UCSD-AML1 (cell line): ENCODE results near the gene SCAPER.

Experiments used
- DNase-seq: peaks from one replicate; lab custom pipeline; 2025; ENCODE audit not compliant: unreplicated experiment; lab: John Stamatoyannopoulos, UW

The SCAPER gene

GRCh38 chr15:76678766-76679165 lies 226.4 kb downstream of the SCAPER start:
- DNase-seq, result no peak

DNA sequence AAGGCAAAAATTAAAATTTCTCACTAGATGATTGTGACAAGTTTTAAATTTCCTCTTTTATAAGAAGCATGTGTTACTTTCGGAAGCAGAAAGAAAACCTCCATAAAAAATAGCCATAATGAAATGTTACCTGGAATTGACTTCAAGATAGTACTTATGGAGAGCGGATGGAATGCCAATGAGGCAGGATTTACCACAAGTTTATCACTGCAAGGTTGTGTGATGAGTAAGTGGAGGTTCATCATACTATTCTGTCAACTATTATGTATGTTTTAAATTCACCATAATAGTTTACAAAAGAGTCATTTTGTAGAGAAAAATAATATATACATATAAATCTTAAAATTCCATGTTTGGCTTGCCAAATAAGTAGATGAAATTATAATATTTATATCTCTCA lies 230.3 kb downstream of the SCAPER start:
- no peak for DNase-seq

GRCh38 chr15:76669521-76670207 lies 235.5 kb downstream of the SCAPER start:
- no peak for DNase-seq

- no peak for DNase-seq
These were observed 236.2 kb downstream of the SCAPER start for GRCh38 chr15:76668900-76669299.

DNA sequence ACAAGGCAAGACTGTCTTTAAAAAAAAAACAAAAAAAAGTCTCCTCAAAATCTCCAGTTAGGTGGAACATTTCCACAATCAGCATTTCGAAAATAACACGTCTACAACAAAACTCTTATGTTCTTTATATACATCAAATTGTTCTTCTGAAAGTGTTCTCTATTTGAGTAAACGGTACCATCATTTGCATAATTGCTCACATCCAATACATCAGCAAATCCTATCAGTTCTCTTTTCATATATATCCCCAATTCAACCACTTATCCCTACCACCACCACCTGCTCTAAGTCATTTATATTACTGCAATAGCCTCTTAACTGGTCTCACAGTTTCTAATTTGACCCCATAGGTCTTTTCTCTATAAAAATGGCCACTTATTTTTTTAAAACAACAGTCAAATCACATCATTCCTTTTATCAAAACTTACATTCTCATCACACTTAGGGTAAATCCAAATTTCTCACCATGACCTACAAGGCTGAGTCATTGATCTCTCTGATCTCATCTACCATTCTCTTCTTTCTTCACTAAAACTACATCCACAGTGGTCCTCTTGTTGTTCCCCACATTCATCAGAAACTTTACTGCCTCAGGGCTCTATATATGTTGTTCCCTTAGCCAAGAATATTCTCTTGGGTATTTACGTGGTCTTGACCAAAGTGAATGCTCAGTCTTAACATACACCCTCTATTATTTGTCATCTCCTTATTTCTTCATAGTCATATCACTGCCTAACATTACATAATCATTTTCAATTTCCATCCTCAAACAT lies 237.0 kb downstream of the SCAPER start:
- no peak for DNase-seq

DNA sequence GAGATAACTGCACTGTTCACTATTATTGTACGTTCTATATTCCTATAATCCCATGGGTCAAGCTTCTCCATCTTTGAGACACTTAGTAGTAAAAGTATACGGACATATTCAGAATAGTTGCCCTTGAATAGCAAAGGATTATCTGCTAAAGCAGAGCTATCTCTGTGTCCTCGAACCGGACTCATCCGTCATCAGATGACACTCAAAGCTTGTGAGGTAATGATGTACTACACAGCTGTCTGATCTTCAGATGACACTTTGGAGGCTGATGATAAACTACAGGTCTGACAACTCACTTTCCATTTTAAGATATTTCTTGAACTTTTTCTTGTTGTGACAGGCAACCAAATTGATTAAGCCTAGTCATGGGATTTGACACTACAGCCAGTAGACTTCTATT lies 240.2 kb downstream of the SCAPER start:
- DNase-seq, result no peak

- DNase-seq, result no peak
These were observed 240.7 kb downstream of the SCAPER start for GRCh38 chr15:76664411-76664810.

DNA sequence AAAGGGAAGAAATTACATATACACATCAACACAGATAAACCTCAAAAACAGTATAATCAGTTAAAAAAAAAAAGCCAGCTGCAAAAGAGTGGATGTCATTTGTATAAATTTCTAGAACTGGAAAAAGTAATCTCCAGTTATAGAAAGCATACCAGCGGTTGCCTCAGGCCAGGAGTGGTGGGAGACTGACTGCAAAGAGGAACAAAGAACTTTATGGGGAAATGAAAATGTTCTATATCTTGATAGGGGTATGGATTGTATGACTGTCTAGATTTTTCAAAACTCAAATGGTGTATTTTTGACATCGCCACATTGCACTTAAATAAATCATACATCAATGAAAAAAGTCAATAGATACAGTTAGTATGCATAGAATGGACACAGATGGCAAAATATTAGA lies 241.6 kb downstream of the SCAPER start:
- no peak for DNase-seq

- DNase-seq, result no peak
These were observed 256.3 kb downstream of the SCAPER start for GRCh38 chr15:76648732-76649444.

DNA sequence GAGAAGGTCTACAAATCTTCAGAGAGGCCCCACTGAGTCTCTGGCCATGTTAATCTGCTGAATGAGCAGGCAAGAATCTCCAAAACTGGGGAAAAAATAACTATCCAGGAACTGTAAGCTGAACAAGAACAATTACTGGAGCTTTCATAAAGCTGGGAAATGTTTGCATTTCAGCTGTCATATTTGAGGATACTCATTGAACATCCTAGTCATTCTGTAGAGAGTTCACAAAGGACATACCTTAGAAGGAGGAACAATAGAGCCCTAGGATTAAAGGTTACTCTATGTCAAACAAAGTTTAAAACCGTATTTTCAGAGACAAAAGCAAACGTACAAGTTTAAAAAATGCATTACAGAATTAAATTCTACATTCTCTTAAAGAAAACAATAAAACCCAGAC lies 257.5 kb downstream of the SCAPER start:
- no peak for DNase-seq

- no peak for DNase-seq
These were observed 260.5 kb downstream of the SCAPER start for GRCh38 chr15:76644646-76645045.

DNA sequence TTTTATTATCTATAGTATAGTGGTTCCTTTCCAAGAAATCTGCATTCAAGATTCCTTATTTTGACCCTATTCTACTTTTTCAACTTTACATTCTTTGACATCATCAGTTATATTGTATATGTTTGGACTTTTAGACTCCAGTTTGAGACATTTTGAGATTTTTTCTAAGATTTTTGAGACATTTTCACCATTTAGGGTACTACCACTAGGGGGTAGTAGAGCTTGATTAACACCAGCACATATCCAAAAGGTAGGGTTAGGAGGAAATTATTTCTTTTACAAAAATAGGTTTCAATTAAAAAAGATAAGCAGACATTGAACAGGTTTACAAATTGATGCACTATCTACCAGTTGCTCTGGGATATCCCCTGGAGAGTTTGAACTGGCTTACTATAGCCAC lies 262.5 kb downstream of the SCAPER start:
- DNase-seq, result no peak

DNA sequence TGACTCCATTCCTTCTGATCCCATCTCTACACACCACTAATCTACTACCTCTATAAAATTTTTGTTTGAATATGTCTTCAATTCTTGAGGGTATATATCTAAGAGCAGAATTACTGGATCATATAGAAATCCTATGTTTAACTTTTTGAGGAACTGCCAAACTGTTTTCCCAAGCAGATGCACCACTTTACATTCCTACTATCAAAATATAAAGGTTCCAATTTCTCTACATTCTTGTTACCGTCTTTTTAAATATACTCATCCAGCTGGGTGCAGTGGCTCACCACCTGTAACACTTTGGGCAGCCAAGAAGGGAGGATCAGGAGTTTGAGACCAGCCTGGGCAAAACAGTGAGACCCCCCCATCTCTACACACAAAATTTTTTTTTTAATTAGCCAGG lies 268.0 kb downstream of the SCAPER start:
- DNase-seq, result no peak

GRCh38 chr15:76636059-76636458 lies 269.1 kb downstream of the SCAPER start:
- DNase-seq, result no peak

DNA sequence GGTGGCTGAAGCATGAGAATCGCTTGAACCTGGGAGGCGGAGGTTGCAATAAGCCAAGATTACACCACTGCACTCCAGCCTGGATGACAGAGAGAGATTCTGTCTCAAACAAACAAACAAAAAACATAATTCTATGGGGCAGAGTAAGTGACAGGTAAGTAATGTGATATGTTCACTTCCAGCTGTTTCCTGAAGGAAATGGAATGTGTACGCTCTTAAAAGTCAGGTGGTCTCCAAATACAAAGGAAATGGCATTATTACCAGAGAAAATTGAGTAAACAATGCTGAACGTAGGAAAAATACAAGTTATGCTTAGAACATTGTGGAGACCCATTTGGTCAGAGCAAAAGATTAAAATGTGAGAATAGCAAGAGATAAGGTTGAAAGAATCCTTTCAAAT lies 278.5 kb downstream of the SCAPER start:
- no peak for DNase-seq

DNA sequence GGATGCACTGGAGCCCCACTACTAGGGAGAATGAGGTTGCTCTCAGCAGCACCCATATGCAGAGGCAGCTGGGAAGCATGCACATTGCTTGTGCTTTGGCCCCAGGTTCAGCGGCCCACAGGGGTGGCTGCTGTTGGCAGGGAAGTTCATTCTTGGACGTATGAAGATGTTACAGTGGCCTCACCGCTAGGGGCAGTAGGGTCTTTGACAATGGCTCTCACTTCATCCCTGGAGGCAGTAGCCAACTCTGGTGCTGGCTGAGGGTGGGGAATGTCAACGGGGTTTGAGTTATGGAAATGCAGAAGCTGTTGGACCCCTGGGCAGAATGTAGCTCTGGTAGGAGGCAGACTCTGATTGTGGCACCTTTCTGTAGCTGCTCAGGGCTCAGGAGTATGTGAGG lies 279.9 kb downstream of the SCAPER start:
- DNase-seq, result no peak

- no peak for DNase-seq
These were observed 290.4 kb downstream of the SCAPER start for GRCh38 chr15:76614725-76615124.

DNA sequence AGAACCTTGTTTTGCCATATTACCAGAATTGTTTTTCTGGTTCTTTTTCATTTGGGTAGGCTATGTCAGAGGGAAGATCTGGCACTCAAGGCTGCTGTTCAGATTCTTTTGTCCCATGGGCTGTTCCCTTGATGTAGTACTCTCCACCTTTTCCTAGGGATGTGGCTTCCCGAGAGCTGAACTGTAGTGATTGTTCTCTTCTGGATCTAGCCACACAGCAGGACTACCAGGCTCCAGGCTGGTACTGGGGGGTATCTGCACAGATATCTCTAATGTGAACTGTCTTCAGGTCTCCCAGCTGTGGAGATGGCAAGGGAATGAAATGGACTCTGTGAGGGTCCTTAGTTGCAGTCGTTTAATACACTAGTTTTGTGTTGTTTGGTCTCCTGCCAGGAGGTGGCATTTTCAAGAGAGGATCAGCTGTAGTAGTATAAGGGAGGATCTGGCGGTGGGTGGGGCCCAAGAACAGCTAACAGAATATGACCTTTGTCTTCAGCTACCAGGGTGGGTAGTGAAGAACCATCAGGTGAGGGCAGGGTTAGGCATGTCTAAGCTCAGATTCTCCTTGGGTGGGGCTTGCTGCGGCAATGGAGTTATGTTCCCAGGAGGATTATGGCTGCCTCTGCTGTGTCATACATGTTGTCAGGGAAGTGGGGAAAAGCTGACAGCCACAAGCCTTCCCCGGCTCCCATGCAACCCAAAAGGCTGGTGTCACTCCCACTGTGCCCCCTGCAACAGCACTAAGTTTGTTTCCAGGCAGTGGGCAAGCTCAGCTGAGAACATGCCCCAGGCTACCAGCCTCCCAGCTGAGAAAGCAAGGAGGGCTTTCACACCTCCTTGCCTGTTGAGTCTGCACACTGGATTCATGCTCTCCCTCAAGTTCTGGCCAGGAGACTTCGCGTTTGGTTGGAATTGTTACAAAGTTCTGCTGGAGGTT lies 316.1 kb downstream of the SCAPER start:
- no peak for DNase-seq

GRCh38 chr15:76585576-76585897 lies 319.6 kb downstream of the SCAPER start:
- no peak for DNase-seq

GRCh38 chr15:76584868-76585575 lies 320.1 kb downstream of the SCAPER start:
- DNase-seq, result no peak

- no peak for DNase-seq
These were observed 322.6 kb downstream of the SCAPER start for GRCh38 chr15:76582550-76582949.
